Ishikawa (cell line): ENCODE data around the gene TNRC6B.

ENCODE experiments used
- CEBPB ChIP-seq: IDR thresholded peaks from 2 replicates; pipeline ENCODE4 v1.6.1; 2012
- CREB1 ChIP-seq: IDR thresholded peaks from 2 replicates; pipeline ENCODE4 v1.6.1; 2012; ENCODE audit warnings: low read depth
- EGR1 ChIP-seq: IDR thresholded peaks from 2 replicates; pipeline ENCODE4 v1.6.1; 2012
- EP300 ChIP-seq: IDR thresholded peaks from 2 replicates; pipeline ENCODE4 v1.6.1; 2012; ENCODE audit warnings: borderline replicate concordance
- FOXM1 ChIP-seq: IDR thresholded peaks from 2 replicates; pipeline ENCODE4 v1.6.1; 2012; ENCODE audit warnings: low read depth, borderline replicate concordance
- MAX ChIP-seq: IDR thresholded peaks from 2 replicates; pipeline ENCODE4 v1.6.1; 2012
- NFIC ChIP-seq: IDR thresholded peaks from 2 replicates; pipeline ENCODE4 v1.6.1; 2012
- RAD21 ChIP-seq: IDR thresholded peaks from 2 replicates; pipeline ENCODE4 v1.6.1; 2012; ENCODE audit warnings: low read depth
- REST ChIP-seq: IDR thresholded peaks from 2 replicates; pipeline ENCODE4 v1.6.1; 2012; ENCODE audit warnings: low read depth, mild to moderate bottlenecking
- TAF1 ChIP-seq: IDR thresholded peaks from 2 replicates; pipeline ENCODE4 v1.6.1; 2012; ENCODE audit warnings: low read depth, mild to moderate bottlenecking
- TCF12 ChIP-seq: IDR thresholded peaks from 2 replicates; pipeline ENCODE4 v1.6.1; 2012; ENCODE audit warnings: low read depth
- TEAD4 ChIP-seq: IDR thresholded peaks from 2 replicates; pipeline ENCODE4 v1.6.1; 2012
- USF1 ChIP-seq: IDR thresholded peaks from 2 replicates; pipeline ENCODE4 v1.6.1; 2012
- YY1 ChIP-seq: IDR thresholded peaks from 2 replicates; pipeline ENCODE4 v1.6.1; 2012; ENCODE audit warnings: low read depth
- ZBTB7A ChIP-seq: IDR thresholded peaks from 2 replicates; pipeline ENCODE4 v1.6.1; 2012; ENCODE audit warnings: low read depth

Gene TNRC6B

GRCh38 chr22:40376149-40376548 is 198.4 kb downstream of the TNRC6B start:
- TF ChIP-seq YY1 (no peak), MAX (no peak), TCF12 (no peak), ZBTB7A (no peak), CREB1 (no peak), RAD21 (no peak), EP300 (no peak), EGR1 (no peak), CEBPB (no peak)

GRCh38 chr22:40377931-40378330 is 200.2 kb downstream of the TNRC6B start:
- TF ChIP-seq RAD21 (no peak), USF1 (no peak), EP300 (no peak), YY1 (no peak), CEBPB (no peak), TAF1 (no peak), EGR1 (no peak), MAX (no peak), NFIC (no peak), REST (no peak)

GRCh38 chr22:40381461-40381860 is 203.7 kb downstream of the TNRC6B start:
- TF ChIP-seq YY1 (no peak), TAF1 (no peak), EGR1 (no peak), EP300 (no peak), NFIC (no peak), ZBTB7A (no peak), FOXM1 (no peak), MAX (no peak)

- no peak for TF ChIP-seq YY1
- no peak for TF ChIP-seq USF1
- TF ChIP-seq FOXM1: no peak
- TF ChIP-seq RAD21: no peak
- TF ChIP-seq TAF1: no peak
- TF ChIP-seq NFIC: no peak
- no peak for TF ChIP-seq CEBPB
- TF ChIP-seq TEAD4: no peak
- TF ChIP-seq REST: no peak
- TF ChIP-seq EP300: no peak
- no peak for TF ChIP-seq MAX
- no peak for TF ChIP-seq ZBTB7A
- TF ChIP-seq EGR1: no peak
- TF ChIP-seq TCF12: no peak
- no peak for TF ChIP-seq CREB1
These were observed 206.2 kb downstream of the TNRC6B start for GRCh38 chr22:40383905-40384304.

- TF ChIP-seq FOXM1: no peak
- TF ChIP-seq USF1: no peak
- no peak for TF ChIP-seq TEAD4
- TF ChIP-seq CREB1: no peak
- TF ChIP-seq REST: no peak
- no peak for TF ChIP-seq NFIC
- TF ChIP-seq TAF1: no peak
- no peak for TF ChIP-seq TCF12
- TF ChIP-seq ZBTB7A: no peak
- no peak for TF ChIP-seq EP300
- no peak for TF ChIP-seq EGR1
These were observed 207.5 kb downstream of the TNRC6B start for GRCh38 chr22:40385036-40385782.
